HepG2 (cell line): ENCODE measurements around the gene LXN. TPM values are rescaled to one million over a fixed set of nuclear protein-coding genes. Genes with fewer than 3 reads are reported as not detected.
A peak's percentile ranks its signal among the peaks of the same experiment; 100 is the strongest.

Experiments
- ATAC-seq: fragments of 200-7000 bp; cut with Tn5 transposase; 3 replicates; pipeline ENCODE4 v1.9.1; 2020; ENCODE audit warnings: mild to moderate bottlenecking, moderate library complexity
- BruUV-seq: library from RNA; stranded (reverse); fragments of 400-500 nt; replicated peaks from 2 replicates; lab custom pipeline; 2021; lab: Mats Ljungman, UMichigan
- CTCF ChIA-PET: fragments of 300-600 bp; formaldehyde crosslinking; extraction: SDS; loops from one replicate; lab custom pipeline; 2021; ENCODE audit warnings: low total read pairs, inconsistent platforms, low intra/inter-chr PET ratio; lab: Yijun Ruan, JAX
- POLR2A ChIA-PET: fragments of 350-600 bp; sonication (Branson Sonifier 250); formaldehyde crosslinking; loops from one replicate; lab custom pipeline; 2020; ENCODE audit warnings: antibody characterized with exemption, inconsistent platforms; lab: Yijun Ruan, JAX
- DNase-seq: peaks from one replicate; pipeline ENCODE4 v3.0.0-alpha.2; 2015; ENCODE audit warnings: low spot score
- FAIRE-seq: peaks from 3 replicates; lab custom pipeline; 2011; peaks lifted over from hg19 to GRCh38; lab: Jason Lieb, UNC
- H2AFZ ChIP-seq: one replicate; pipeline ENCODE4 v1.6.1; 2011; ENCODE audit warnings: low read length, inconsistent platforms
- H3K27ac ChIP-seq: fragments of 300-600 bp; 3 replicates; pipeline ENCODE4 v1.8.0; 2011; ENCODE audit warnings: mixed run types, mild to moderate bottlenecking, mixed read lengths, low read length, inconsistent platforms; ENCODE audit not compliant: insufficient read depth; ENCODE audit errors: extremely low read length
- H3K27me3 ChIP-seq, 2 experiments: fragments of 200-600 bp in 1 of 2; 2 replicates in 1 of 2; 3 replicates in 1 of 2; pipeline versions ENCODE4 v1.6.0 to v1.8.0; 2011; ENCODE audit warnings: low read length in 2 of 2, mild to moderate bottlenecking in 2 of 2, moderate library complexity in 2 of 2, inconsistent platforms in 1 of 2; ENCODE audit not compliant: insufficient read depth in 2 of 2, control insufficient read depth in 1 of 2
- H3K36me3 ChIP-seq, 2 experiments: fragments of 200-600 bp in 1 of 2; replicated peaks in 1 of 2; 2 replicates in 1 of 2; 3 replicates in 1 of 2; pipeline versions ENCODE4 v1.5.1 to v1.8.0; 2011; ENCODE audit warnings: low read length in 2 of 2, inconsistent platforms in 1 of 2; ENCODE audit not compliant: insufficient read depth in 2 of 2, control insufficient read depth in 1 of 2
- H3K4me1 ChIP-seq: 2 replicates; pipeline ENCODE4 v1.5.1; 2012; ENCODE audit warnings: low read length, inconsistent platforms; ENCODE audit not compliant: insufficient read depth
- H3K4me2 ChIP-seq: 2 replicates; pipeline ENCODE4 v1.6.0; 2011; ENCODE audit warnings: low read depth, low read length, inconsistent platforms
- H3K4me3 ChIP-seq, 3 experiments: fragments of 200-600 bp in 1 of 3; sonication (generic), shearing (Covaris generic) in 1 of 3; replicated peaks in 1 of 3; 2 replicates each; pipeline ENCODE4 v1.5.1; 2011 to 2016; ENCODE audit warnings: low read length in 3 of 3, inconsistent platforms in 2 of 3, low read depth in 2 of 3, mild to moderate bottlenecking in 2 of 3, control low read depth in 1 of 3, mixed read lengths in 1 of 3; ENCODE audit not compliant: insufficient read depth in 1 of 3
- H3K79me2 ChIP-seq: one replicate; pipeline ENCODE4 v1.6.1; 2011; ENCODE audit warnings: low read length, inconsistent platforms; ENCODE audit not compliant: insufficient read depth
- H3K9ac ChIP-seq: 2 replicates; pipeline ENCODE4 v1.6.0; 2011; ENCODE audit warnings: mild to moderate bottlenecking, low read depth, low read length, inconsistent platforms; ENCODE audit not compliant: insufficient read depth
- H3K9me3 ChIP-seq: 2 replicates; pipeline ENCODE4 v1.5.1; 2012; ENCODE audit warnings: mild to moderate bottlenecking, low read length
- H4K20me1 ChIP-seq: 2 replicates; pipeline ENCODE4 v1.6.0; 2011; ENCODE audit warnings: inconsistent platforms, mild to moderate bottlenecking, low read length, moderate library complexity; ENCODE audit not compliant: insufficient read depth
- AFF4 ChIP-seq: sonication (generic); formaldehyde crosslinking; IDR thresholded peaks from 2 replicates; pipeline ENCODE4 v1.4.0; 2020; ENCODE audit warnings: missing genetic modification reagents
- CERS6 ChIP-seq: sonication (generic); formaldehyde crosslinking; IDR thresholded peaks from 2 replicates; pipeline ENCODE4 v1.5.0; 2020; ENCODE audit warnings: missing genetic modification reagents
- LCORL ChIP-seq, 2 experiments: fragments of 450-650 bp in 1 of 2; sonication (generic) in 1 of 2; formaldehyde crosslinking in 1 of 2; IDR thresholded peaks; 2 replicates each; pipeline versions ENCODE4 v1.5.0 to v1.6.1; 2017 to 2020; ENCODE audit warnings: antibody characterized with exemption in 1 of 2, missing genetic modification reagents in 1 of 2
- THAP11 ChIP-seq: IDR thresholded peaks from 2 replicates; pipeline ENCODE4 v1.6.1; 2016; ENCODE audit warnings: missing biosample characterization, missing genetic modification reagents
- ZNF101 ChIP-seq: sonication (generic); formaldehyde crosslinking; IDR thresholded peaks from 2 replicates; pipeline ENCODE4 v1.4.0; 2020; ENCODE audit warnings: mild to moderate bottlenecking, low read depth, missing genetic modification reagents, borderline replicate concordance
- ZNF138 ChIP-seq: sonication (generic); formaldehyde crosslinking; IDR thresholded peaks from 2 replicates; pipeline ENCODE4 v1.5.0; 2020; ENCODE audit warnings: mild to moderate bottlenecking, low read depth, missing genetic modification reagents
- ZNF768 ChIP-seq: sonication (generic); formaldehyde crosslinking; IDR thresholded peaks from 2 replicates; pipeline ENCODE4 v1.4.0; 2020; ENCODE audit warnings: missing genetic modification reagents
- ZNF780A ChIP-seq: sonication (generic); formaldehyde crosslinking; IDR thresholded peaks from 2 replicates; pipeline ENCODE4 v1.8.0; 2022; ENCODE audit warnings: mild to moderate bottlenecking, missing genetic modification reagents, moderate library complexity
- WGBS: methylation state at CpG from one replicate; pipeline ENCODE4 v1.1.6; 2017; ENCODE audit warnings: low lambda C conversion rate; 5-methylcytosine and 5-hydroxymethylcytosine counted together
- in situ Hi-C: cut with HindIII; loops from 2 replicates; pipeline ENCODE4 v1.10.0; 2017; ENCODE audit warnings: low pct_unique_long_range_greater_than_20kb; ENCODE audit not compliant: extremely low pct_ligation_motif_present
- intact Hi-C: fragments of 100-400 bp; cut with micrococcal nuclease; formaldehyde crosslinking; loops from one replicate; pipeline ENCODE4 v1.10.0; 2022; ENCODE audit not compliant: unreplicated experiment
- polyA plus RNA-seq, 8 experiments: library from polyadenylated mRNA; depleted of rRNA in 3 of 8; stranded (reverse) in 7 of 8; unstranded in 1 of 8; fragments of >200 nt; fragmentation: Illumina TruSeq in 4 of 8; extraction: Trizol in 4 of 8; gene quantifications; 2 replicates each; pipeline versions ENCODE4 v1.2.1 to v1.2.3, GENCODE V29; 2011 to 2016; ENCODE audit warnings: low read depth in 4 of 8, missing spikeins in 1 of 8, mixed read lengths in 1 of 8; ENCODE audit not compliant: insufficient read depth in 1 of 8
- total RNA-seq, 5 experiments: library from RNA; depleted of rRNA; stranded (reverse); fragments of >200 nt; fragmentation: Illumina TruSeq; extraction: Trizol; gene quantifications; 2 replicates each; pipeline ENCODE4 v1.2.3, GENCODE V29; 2016; ENCODE audit warnings: low read depth in 1 of 5

LXN gene
- total and polyA plus RNA-seq, 2 of the 13 experiments (the other 11 are each of a cell fraction or from before 2014, with no cell fraction given), result not detected

- peaks cover 12 to 67% of the 10 kb centered on the region in 2 experiments for H3K36me3 ChIP-seq
- ChIA-PET POLR2A (no interaction called here), CTCF (no interaction called here)
- no peak for ATAC-seq
- H3K9me3 ChIP-seq, result no peaks in the 10 kb centered on the region
- DNase-seq, result no peak
- no peak for TF ChIP-seq ZNF138 (CRISPR knock-in tag)
- TF ChIP-seq ZNF768 (CRISPR knock-in tag), result peak; percentile 30; the same call in 1 of the 2 replicates
- H3K27ac ChIP-seq, result no peak overlapping the region
- 93% methylated on average over 1 of the region's 1 CpG for WGBS
- no peak overlapping the region for H3K4me2 ChIP-seq
- BruUV-seq, result no TSS peak
- H3K9ac ChIP-seq, result no peak overlapping the region
- in situ Hi-C loops (no loop called here), intact Hi-C loops (no loop called here)
- no peak for FAIRE-seq
- H3K79me2 ChIP-seq, result no peaks in the 10 kb centered on the region
- no peaks in the 10 kb centered on the region for H3K4me1 ChIP-seq
- no peaks in the 10 kb centered on the region; the same call in 1 of the 2 replicates for H4K20me1 ChIP-seq
- H3K27me3 ChIP-seq, result no peaks in the 10 kb centered on the region
- H2AFZ ChIP-seq, result no peak overlapping the region
- no peak overlapping the region for H3K4me3 ChIP-seq
These were observed 8.6 kb downstream of the LXN start for GRCh38 chr3:158663832-158664231.

GRCh38 chr3:158663246-158663645 is 9.2 kb downstream of the LXN start:
- no peaks in the 10 kb centered on the region for H3K4me1 ChIP-seq

More at GRCh38 chr3:158663246-158663645, 9.2 kb downstream of the LXN start:
- H2AFZ ChIP-seq, result no peak overlapping the region
- H3K4me2 ChIP-seq, result no peak overlapping the region
- H3K27ac ChIP-seq, result no peak overlapping the region
- WGBS, result 95% methylated on average over 1 of the region's 1 CpG
- H3K36me3 ChIP-seq, result peaks cover 12 to 66% of the 10 kb centered on the region in 2 experiments
- ATAC-seq, result no peak
- no peak for FAIRE-seq
- no peak for DNase-seq
- no peaks in the 10 kb centered on the region for H3K9me3 ChIP-seq
- H3K4me3 ChIP-seq, result no peak overlapping the region
- H4K20me1 ChIP-seq, result no peaks in the 10 kb centered on the region; the same call in 1 of the 2 replicates
- BruUV-seq, result no TSS peak
- no peaks in the 10 kb centered on the region for H3K27me3 ChIP-seq
- in situ Hi-C loops (no loop called here), intact Hi-C loops (no loop called here)
- no peak for TF ChIP-seq AFF4
- TF ChIP-seq THAP11, result no peak
- no peak for TF ChIP-seq ZNF101 (CRISPR knock-in tag)
- no peak for TF ChIP-seq ZNF780A (CRISPR knock-in tag)
- no peak for TF ChIP-seq LCORL (IDR thresholded peaks at IDR 0.05)
- no peak for TF ChIP-seq LCORL (CRISPR knock-in tag; IDR thresholded peaks at IDR 0.05)
- no peak for TF ChIP-seq CERS6
- H3K79me2 ChIP-seq, result no peaks in the 10 kb centered on the region
- no peak overlapping the region for H3K9ac ChIP-seq
- POLR2A ChIA-PET, result no interaction called here
- CTCF ChIA-PET, result no interaction called here
